Islet of Langerhans (tissue), 1 donor: Measurements from ENCODE around the gene PRCD.
"Not testable (repeated sequence)": the region's sequence is repeated elsewhere in the genome, so short reads cannot be mapped to it uniquely, and the experiment has no call there.

Experiments used
- FAIRE-seq: peaks from one replicate; lab custom pipeline; 2011; peaks lifted over from hg19 to GRCh38; lab: Jason Lieb, UNC

Gene PRCD

GRCh38 chr17:76528156-76528527 lies 11.7 kb upstream of the PRCD start:
- no peak for FAIRE-seq

GRCh38 chr17:76528528-76529223 lies 11.2 kb upstream of the PRCD start:
- no peak for FAIRE-seq

GRCh38 chr17:76529224-76530094 lies 10.4 kb upstream of the PRCD start:
- no peak for FAIRE-seq

GRCh38 chr17:76530095-76530723 lies 9.6 kb upstream of the PRCD start:
- FAIRE-seq, result no peak

- FAIRE-seq, result no peak
Measured at GRCh38 chr17:76530811-76531485, 8.9 kb upstream of the PRCD start.

- no peak for FAIRE-seq
Measured at GRCh38 chr17:76531486-76532038, 8.3 kb upstream of the PRCD start.

- FAIRE-seq, result no peak
Measured at GRCh38 chr17:76532072-76532651, 7.7 kb upstream of the PRCD start.

- not testable (repeated sequence) for FAIRE-seq
Measured at GRCh38 chr17:76533640-76534359, 6.0 kb upstream of the PRCD start.

GRCh38 chr17:76534831-76535732 lies 4.8 kb upstream of the PRCD start:
- FAIRE-seq, result no peak

- no peak for FAIRE-seq
Measured at GRCh38 chr17:76535788-76536510, 3.9 kb upstream of the PRCD start.

GRCh38 chr17:76536511-76537287 lies 3.1 kb upstream of the PRCD start:
- no peak for FAIRE-seq

- FAIRE-seq, result no peak
Measured at GRCh38 chr17:76537288-76537577, 2.6 kb upstream of the PRCD start.

GRCh38 chr17:76537578-76538280 lies 2.1 kb upstream of the PRCD start, which contains the start of gene CYGB:
TSS of gene CYGB (minus strand) at chr17:76537709. CDS start at chr17:76537542, 167 bp downstream.
- FAIRE-seq, result no peak

GRCh38 chr17:76538281-76538931 lies 1.4 kb upstream of the PRCD start:
- FAIRE-seq, result no peak

GRCh38 chr17:76538941-76539570 lies 788 bp upstream of the PRCD start:
- no peak for FAIRE-seq

GRCh38 chr17:76540381-76541300 lies 797 bp downstream of the PRCD start:
- peak; percentile 43 for FAIRE-seq
